Panc1 (cell line): ENCODE measurements around the gene PKNOX2. TPM values are rescaled to one million over a fixed set of nuclear protein-coding genes. Genes with fewer than 3 reads are reported as not detected.

Source experiments
- ATAC-seq: fragments of 200-7000 bp; cut with Tn5 transposase; 2 replicates; pipeline ENCODE4 v1.9.1; 2020; ENCODE audit warnings: mild to moderate bottlenecking, moderate library complexity
- BruUV-seq: library from RNA; stranded (reverse); fragments of 400-500 nt; replicated peaks from 2 replicates; lab custom pipeline; 2021; lab: Mats Ljungman, UMichigan
- CTCF ChIA-PET: fragments of 300-600 bp; sonication (Branson Sonifier 250); formaldehyde crosslinking; loops from one replicate; lab custom pipeline; 2022; ENCODE audit warnings: antibody characterized with exemption; lab: Charles Lee
- POLR2A ChIA-PET: fragments of 300-600 bp; sonication (Branson Sonifier 250); formaldehyde crosslinking; loops from one replicate; lab custom pipeline; 2022; ENCODE audit warnings: antibody characterized with exemption; lab: Charles Lee
- DNase-seq: peaks from one replicate; pipeline ENCODE4 v3.0.0-alpha.2; 2010; ENCODE audit warnings: low read depth, low spot score
- H3K27ac ChIP-seq: 2 replicates; pipeline ENCODE4 v1.5.1; 2011; ENCODE audit warnings: mild to moderate bottlenecking, low read length, inconsistent platforms
- H3K27me3 ChIP-seq: fragments of 200-500 bp; sonication (Bioruptor generic); 2 replicates; pipeline ENCODE4 v1.6.0; 2014; ENCODE audit warnings: low read length, inconsistent platforms; ENCODE audit not compliant: control insufficient read depth, insufficient read depth
- H3K36me3 ChIP-seq: fragments of 200-500 bp; sonication (Bioruptor generic); 2 replicates; pipeline ENCODE4 v1.5.1; 2014; ENCODE audit warnings: inconsistent platforms, mild to moderate bottlenecking, low read length, moderate library complexity; ENCODE audit not compliant: control insufficient read depth, insufficient read depth
- H3K4me1 ChIP-seq: 2 replicates; pipeline ENCODE4 v1.5.1; 2011; ENCODE audit warnings: inconsistent platforms, mild to moderate bottlenecking, low read length, moderate library complexity; ENCODE audit not compliant: control insufficient read depth, insufficient read depth
- H3K4me3 ChIP-seq, 2 experiments: 2 replicates each; pipeline ENCODE4 v1.5.1; 2011 to 2012; ENCODE audit warnings: low read depth in 2 of 2, low read length in 2 of 2, mild to moderate bottlenecking in 2 of 2, inconsistent platforms in 1 of 2, moderate library complexity in 1 of 2
- H3K9me3 ChIP-seq: fragments of 200-500 bp; sonication (Bioruptor generic); 2 replicates; pipeline ENCODE4 v1.5.1; 2014; ENCODE audit warnings: low read depth, mild to moderate bottlenecking, inconsistent platforms, low read length, moderate library complexity; ENCODE audit not compliant: control insufficient read depth, insufficient read depth
- CTCF ChIP-seq: fragments of 450-650 bp; IDR thresholded peaks from 2 replicates; pipeline ENCODE4 v1.5.1; 2017; ENCODE audit warnings: mild to moderate bottlenecking
- POLR2AphosphoS5 ChIP-seq: IDR thresholded peaks from 2 replicates; pipeline ENCODE4 v1.6.1; 2012; ENCODE audit warnings: mild to moderate bottlenecking, low read depth, low read length, moderate library complexity
- REST ChIP-seq, 2 experiments: IDR thresholded peaks; 2 replicates each; pipeline ENCODE4 v1.6.1; 2011 to 2012; ENCODE audit warnings: low read depth in 2 of 2, control low read depth in 1 of 2, low read length in 1 of 2, mild to moderate bottlenecking in 1 of 2, moderate library complexity in 1 of 2; ENCODE audit not compliant: insufficient read depth in 1 of 2
- SIN3A ChIP-seq: IDR thresholded peaks from 2 replicates; pipeline ENCODE4 v1.6.1; 2012; ENCODE audit warnings: low read depth, mild to moderate bottlenecking, low read length, moderate library complexity, borderline replicate concordance; ENCODE audit not compliant: insufficient read depth
- TCF7L2 ChIP-seq: IDR thresholded peaks from 2 replicates; pipeline ENCODE4 v1.6.1; 2011; ENCODE audit warnings: mild to moderate bottlenecking, low read depth, low read length, inconsistent platforms
- in situ Hi-C: cut with HindIII; loops from 2 replicates; pipeline ENCODE4 v1.10.0; 2016; ENCODE audit warnings: low sequenced_read_pairs, low pct_unique_long_range_greater_than_20kb
- intact Hi-C: fragments of 100-400 bp; cut with micrococcal nuclease; formaldehyde crosslinking; loops from one replicate; pipeline ENCODE4 v1.10.0; 2022; ENCODE audit not compliant: unreplicated experiment
- total RNA-seq: library from RNA; stranded (reverse); gene quantifications from one replicate; pipeline ENCODE4 v1.2.1, GENCODE V29; 2021; ENCODE audit not compliant: unreplicated experiment

The PKNOX2 gene
- total RNA-seq, 1 experiment from 2014 or later, result not detected

GRCh38 chr11:125379565-125379964 is 215.0 kb downstream of the PKNOX2 start:
- no peaks in the 10 kb centered on the region for H3K9me3 ChIP-seq
- no peak overlapping the region for H3K27ac ChIP-seq
- ATAC-seq, result no peak
- TF ChIP-seq SIN3A (no peak), POLR2AphosphoS5 (no peak), CTCF (no peak), REST (IDR thresholded peaks at IDR 0.05; ENCODE audit: insufficient read depth in 1 of 2, low read depth in 2 of 2, low read length in 1 of 2) (no peak)
- peaks cover 32% of the 10 kb centered on the region for H3K27me3 ChIP-seq
- H3K36me3 ChIP-seq, result no peaks in the 10 kb centered on the region
- POLR2A ChIA-PET, result no interaction called here
- intact Hi-C loops (no loop called here), in situ Hi-C loops (no loop called here)
- H3K4me3 ChIP-seq, result no peak overlapping the region
- no peak for DNase-seq
- CTCF ChIA-PET, result no interaction called here
- no TSS peak for BruUV-seq
- H3K4me1 ChIP-seq, result no peaks in the 10 kb centered on the region

- BruUV-seq, result no TSS peak
- ChIA-PET POLR2A (no interaction called here), CTCF (no interaction called here)
- TF ChIP-seq REST (IDR thresholded peaks at IDR 0.05; ENCODE audit: insufficient read depth in 1 of 2, low read depth in 2 of 2, low read length in 1 of 2) (no peak), TCF7L2 (no peak), SIN3A (no peak), CTCF (no peak), POLR2AphosphoS5 (no peak)
- DNase-seq (no peak), ATAC-seq (no peak)
- Histone ChIP-seq H3K4me1 (no peaks in the 10 kb centered on the region), H3K4me3 (no peak overlapping the region), H3K27ac (no peak overlapping the region), H3K36me3 (no peaks in the 10 kb centered on the region), H3K27me3 (peaks cover 34% of the 10 kb centered on the region), H3K9me3 (no peaks in the 10 kb centered on the region)
- intact Hi-C loops (no loop called here), in situ Hi-C loops (no loop called here)
Measured at GRCh38 chr11:125379981-125380380, 215.4 kb downstream of the PKNOX2 start.
